GM19463 (cell line): Measurements from ENCODE around the gene SCT.

ENCODE experiments used
- ATAC-seq: cut with Tn5 transposase; IDR thresholded peaks from one replicate; pipeline ENCODE4 v1.9.1; 2021; ENCODE audit warnings: mild to moderate bottlenecking, moderate library complexity; ENCODE audit not compliant: unreplicated experiment

SCT gene

DNA sequence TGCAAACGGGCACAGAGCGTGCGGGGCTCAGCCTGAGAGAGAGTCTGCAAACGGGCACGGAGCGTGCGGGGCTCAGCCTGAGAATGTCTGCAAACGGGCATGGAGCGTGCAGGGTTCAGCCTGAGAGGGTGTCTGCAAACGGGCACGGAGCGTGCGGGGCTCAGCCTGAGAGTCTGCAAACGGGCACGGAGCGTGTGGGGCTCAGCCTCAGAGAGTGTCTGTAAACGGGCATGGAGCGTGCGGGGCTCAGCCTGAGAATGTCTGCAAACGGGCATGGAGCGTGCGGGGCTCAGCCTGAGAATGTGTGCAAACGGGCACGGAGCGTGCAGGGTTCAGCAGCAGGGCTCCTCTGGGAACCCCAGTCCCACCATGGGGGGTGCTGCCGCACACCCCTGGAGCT, 37.2 kb downstream of the SCT start:
- no peak for ATAC-seq

DNA sequence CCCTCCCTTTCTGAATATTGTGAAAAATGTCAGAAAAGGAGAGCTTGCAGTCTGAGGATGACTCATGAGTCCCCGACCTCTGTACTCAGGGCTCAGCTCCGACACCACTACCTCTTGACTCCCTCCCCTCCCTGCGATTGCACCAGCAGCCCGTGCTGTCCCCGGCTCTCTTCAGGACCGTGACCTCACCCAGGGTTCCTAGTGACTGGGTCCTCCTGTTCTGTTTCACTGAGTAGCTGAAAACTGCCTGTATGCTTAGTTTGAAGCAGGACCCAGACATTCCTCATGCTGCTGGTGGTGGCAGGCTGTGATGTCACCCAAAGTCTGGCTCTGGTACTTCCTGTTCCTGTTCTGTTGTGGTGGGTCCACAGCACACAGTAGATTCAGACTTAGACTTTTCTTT, 39.0 kb downstream of the SCT start:
- no peak for ATAC-seq

DNA sequence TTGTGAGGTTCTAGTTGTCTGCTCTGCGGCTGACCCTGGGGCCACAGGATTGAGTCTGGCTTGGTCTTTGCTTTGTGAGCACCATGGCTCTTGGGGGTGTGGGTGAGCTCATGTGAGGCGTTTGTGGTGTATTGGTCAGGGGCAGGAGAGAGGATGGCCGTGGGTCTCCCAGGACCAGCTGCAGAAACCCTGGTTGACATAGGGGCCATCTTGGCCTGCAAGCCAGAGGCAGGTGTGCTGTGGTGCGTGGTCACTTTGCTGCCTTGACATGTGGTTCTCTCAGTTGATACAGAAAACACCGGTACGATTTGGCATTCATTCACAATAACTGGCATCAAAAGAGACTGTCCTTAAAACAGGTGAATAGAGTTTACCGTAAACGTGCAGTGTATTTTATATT, 39.4 kb downstream of the SCT start:
- ATAC-seq = no peak

DNA sequence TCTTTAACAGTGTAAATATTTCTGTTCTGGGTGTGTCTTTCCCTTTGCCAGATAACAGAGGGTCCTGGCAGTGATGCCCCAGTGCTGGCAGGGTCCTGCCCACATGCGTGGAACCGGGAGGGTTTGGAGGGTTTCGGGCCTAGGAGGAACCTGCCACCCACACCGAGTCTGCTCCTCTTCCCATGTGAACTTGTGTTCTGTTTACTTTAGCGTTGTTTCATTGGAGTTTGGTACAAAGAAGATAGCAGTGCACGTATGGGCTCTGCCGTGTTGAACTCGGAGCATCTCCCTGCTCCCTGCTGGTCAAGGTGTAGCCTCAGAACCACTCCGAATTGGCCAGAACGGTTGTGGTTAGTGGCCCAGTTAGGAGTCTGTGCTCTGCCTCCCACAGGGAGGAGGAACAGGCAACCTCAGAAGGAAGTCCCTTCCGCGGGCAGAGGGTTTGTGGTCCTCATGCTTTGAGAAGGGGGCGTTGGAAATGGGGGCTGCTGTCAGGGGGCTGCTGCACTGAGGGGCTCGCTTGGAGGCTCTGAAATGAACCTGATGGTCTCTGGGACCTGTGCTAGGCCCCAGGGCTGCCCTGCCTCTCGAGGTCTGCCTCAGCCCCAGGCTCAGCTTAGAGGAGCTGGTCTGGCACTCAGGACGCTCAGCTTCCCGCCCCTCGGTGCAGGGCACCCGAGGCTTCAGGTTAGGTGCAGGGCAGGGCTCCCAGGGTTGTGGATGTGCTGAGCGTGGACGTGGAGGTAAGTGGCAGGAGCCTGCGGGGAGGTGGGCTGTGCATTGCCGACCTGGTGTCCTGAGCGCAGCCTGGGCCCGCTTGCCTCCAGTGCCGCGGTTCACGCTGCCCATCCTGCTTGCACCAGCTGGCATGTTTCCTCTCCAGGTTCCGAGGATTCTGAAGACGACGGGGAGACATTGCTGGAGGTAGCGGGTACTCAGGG, 40.3 kb downstream of the SCT start:
- no peak for ATAC-seq

DNA sequence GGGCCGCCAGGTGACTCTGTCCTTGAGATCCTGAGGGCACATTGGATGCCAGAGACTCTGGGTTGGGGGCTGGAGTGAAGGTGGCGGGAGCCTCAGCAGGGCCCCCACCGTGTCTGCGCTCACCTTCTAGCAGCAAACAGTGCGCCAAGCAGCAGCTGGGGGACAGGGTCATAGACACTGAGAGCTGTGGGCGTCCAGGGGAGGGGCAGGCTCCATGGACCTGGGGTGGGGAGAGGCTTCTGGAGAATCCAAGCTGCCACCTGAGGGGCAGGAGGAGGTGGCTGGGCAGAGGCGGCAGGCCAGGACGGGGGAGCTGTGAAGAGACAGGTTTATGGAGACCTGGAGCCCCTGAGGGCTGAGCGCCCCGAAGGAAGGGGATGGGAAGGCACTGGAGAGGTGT, 42.7 kb downstream of the SCT start:
- ATAC-seq = no peak

DNA sequence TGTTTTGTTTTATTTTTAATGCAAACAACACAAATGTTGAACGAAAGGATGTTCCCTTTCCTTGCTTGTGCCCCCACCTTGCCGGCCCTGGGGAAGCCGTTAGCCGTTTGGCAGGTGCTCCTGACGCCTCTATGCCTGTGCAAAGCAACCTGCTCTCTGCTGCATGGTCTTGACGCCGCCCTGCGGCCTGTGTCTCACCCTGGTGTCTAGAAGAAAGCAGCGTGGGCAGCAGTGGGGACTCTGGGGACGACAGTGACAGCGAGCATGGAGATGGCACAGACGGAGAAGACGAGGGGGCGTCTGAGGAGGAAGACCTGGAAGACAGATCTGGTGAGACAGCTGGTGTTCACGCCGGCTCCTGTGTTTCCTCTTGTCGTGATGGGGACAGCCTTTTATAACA, 45.2 kb downstream of the SCT start:
- ATAC-seq = no peak

DNA sequence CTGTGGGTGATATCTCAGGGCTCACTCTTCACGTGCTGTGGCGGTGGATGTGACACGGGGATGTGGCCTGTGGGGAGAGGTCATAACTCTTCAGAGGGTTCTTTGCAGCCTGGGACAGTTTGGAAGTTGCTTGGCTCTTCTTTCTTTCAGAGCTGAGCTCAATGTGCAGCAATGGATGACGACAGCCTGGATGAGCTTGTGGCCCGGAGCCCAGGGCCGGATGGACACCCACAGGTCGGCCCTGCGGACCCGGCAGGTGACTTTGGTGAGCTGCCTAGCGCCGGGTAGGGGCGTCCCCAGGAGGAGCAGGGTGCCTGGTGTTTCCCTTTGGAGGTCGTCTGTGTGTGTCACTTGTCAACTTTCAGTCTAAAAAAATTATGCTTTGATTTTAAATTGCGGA, 45.6 kb downstream of the SCT start:
- no peak for ATAC-seq

DNA sequence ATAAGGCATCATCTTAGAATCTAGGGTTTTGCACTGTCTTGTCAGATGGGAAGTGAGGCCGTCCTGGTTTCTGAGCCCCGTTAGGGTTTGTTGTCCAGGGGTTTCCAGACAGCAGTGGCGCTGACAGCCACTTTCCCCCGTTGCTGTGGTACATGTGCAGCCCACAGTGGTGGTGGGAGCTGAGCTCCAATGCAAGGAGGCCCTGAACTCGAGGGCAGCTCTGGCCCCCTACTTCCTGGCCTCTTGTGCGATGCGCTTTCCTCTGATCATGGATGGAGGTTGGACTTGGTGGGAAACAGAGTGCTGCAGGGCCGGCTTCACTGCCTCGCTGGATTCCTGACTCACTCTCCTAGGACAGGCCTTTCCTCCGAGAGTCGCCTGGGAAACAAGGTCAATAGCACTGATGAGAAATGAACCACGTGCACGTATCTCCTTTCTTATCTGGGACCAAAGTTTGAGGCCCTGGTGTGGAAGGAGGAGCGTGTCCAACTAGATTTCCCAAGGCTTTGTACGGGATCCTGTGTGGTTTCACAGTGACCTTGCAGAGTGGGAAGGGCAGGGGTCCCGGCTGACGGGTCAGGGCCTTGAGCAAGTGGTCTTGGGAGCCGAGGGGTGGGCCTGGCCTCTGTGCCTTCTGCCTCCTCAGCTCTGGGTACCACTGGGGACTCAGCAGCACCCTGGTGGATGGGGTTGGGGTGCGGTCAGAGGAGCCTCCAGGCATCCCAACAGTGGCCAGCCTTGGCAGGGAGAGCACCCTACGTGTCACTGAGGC, 47.0 kb downstream of the SCT start:
- no peak for ATAC-seq

DNA sequence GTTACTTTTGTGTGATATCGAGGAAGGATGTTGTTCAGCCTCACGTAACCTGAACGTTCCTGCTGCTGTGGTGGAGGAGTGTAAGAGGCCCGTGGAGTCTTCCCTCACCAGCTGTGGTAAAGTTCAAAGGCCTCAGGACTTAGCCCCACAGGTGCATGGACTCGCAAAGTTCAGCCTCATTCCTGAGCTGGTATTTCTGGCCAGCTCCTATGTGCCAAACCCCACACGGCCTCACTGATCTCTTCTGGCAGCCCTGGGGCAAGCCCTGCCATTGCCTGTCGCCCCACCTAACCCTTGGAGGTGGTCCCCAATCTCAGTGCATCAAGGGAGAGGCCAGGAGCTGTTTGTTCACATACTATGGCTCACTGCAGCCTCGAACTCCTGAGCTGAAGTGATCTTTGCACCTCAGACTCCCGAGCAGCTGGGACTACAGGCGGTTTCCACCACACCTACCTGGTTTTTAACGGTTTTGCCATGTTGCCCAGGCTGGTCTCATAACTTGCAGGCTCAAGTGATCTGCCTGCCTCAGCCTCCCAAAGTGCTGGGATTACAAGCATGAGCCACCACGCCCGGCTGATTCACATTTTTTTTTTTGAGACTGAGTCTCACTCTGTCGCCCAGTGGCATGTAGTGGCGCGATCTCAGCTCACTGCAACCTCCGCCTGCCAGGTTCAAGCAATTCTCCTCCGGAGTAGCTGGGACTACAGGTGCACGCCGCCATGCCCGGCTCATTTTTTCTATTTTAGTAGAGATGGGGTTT, 48.5 kb downstream of the SCT start:
- ATAC-seq = no peak

DNA sequence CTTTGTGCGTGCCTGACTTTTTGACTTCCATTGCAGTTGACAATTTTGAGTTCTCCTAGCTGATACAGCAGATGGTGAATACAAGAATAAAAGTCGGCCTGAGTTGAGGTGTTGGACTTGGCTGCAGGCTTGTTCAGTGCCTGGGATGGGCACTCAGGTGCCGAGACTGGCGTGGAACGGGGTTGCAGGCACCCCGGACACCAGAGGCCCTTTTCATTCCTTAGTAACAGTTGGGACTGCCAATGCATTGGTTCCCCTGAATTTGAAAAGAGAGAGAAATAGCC, 49.4 kb downstream of the SCT start:
- ATAC-seq = no peak

DNA sequence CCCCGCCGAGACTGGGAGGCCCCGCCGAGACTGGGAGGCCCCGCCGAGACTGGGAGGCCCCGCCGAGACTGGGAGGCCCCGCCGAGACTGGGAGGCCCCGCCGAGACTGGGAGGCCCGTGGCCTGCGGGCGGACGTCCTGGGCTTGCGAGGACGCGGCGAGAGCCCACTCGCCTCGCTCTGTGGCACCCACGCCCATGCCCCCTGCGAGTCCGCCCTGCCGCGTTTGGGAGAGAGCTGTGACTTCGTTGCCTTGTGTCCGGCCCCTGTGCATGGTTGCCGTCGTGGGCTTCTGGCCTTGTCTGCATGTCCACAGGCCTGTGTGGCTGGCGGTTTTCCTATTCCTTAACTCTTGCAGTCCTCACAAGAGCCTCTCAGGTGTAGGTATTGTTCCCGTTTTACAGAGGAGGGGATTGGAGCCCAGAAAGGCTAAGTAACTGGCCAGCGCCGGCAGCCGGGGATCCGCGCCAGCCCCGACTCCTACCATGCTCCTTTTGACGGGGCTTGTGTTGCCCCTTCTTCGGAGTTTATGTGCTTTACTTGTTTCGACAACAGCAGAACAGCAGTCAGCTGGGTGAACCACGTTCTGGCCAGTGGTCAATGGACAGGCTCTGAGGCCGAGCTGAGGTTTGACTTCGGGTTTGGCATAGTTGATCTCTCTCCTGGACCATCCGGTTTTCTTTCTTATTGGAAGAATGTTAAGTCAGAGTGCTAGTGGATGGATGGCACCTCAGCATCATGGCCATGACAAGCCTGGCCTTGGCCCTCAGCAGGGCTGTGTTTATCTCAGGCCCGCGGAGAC, 50.0 kb downstream of the SCT start:
- no peak for ATAC-seq
